ENCODE data around the gene SDK1. TPM values are rescaled to one million over a fixed set of nuclear protein-coding genes. Genes with fewer than 3 reads are reported as not detected.
"Not testable (repeated sequence)": the region's sequence is repeated elsewhere in the genome, so short reads cannot be mapped to it uniquely, and the experiment has no call there.

Gene SDK1
- total RNA-seq, 1 donor from 2014 or later, result 5.4 TPM

- Mint-ChIP-seq H3K36me3 (ENCODE audit: unreplicated experiment) (peaks cover 6% of the 10 kb centered on the region), H3K4me3 (ENCODE audit: unreplicated experiment) (no peak overlapping the region), H3K9me3 (ENCODE audit: unreplicated experiment) (no peaks in the 10 kb centered on the region), H3K4me1 (ENCODE audit: unreplicated experiment) (peaks cover 4% of the 10 kb centered on the region), H3K27ac (ENCODE audit: unreplicated experiment) (no peak overlapping the region), H3K27me3 (ENCODE audit: unreplicated experiment) (no peaks in the 10 kb centered on the region)
- TF ChIP-seq CTCF (IDR thresholded peaks at IDR 0.05), result no peak
- DNase-seq (ENCODE audit: extremely low spot score, unreplicated experiment), result no peak
Observed at GRCh38 chr7:3960942-3961341, 659.9 kb downstream of the SDK1 start.

GRCh38 chr7:3961857-3962503, 660.9 kb downstream of the SDK1 start:
- Mint-ChIP-seq H3K9me3 (ENCODE audit: unreplicated experiment) (no peaks in the 10 kb centered on the region), H3K27me3 (ENCODE audit: unreplicated experiment) (no peaks in the 10 kb centered on the region), H3K4me1 (ENCODE audit: unreplicated experiment) (no peaks in the 10 kb centered on the region), H3K27ac (ENCODE audit: unreplicated experiment) (no peak overlapping the region), H3K4me3 (ENCODE audit: unreplicated experiment) (no peak overlapping the region), H3K36me3 (ENCODE audit: unreplicated experiment) (peaks cover 6% of the 10 kb centered on the region)
- TF ChIP-seq CTCF (IDR thresholded peaks at IDR 0.05), result no peak
- DNase-seq (ENCODE audit: extremely low spot score, unreplicated experiment), result no peak

GRCh38 chr7:3963768-3964167, 662.7 kb downstream of the SDK1 start:
- not testable (repeated sequence) for H3K4me1 Mint-ChIP-seq (ENCODE audit: unreplicated experiment); H3K4me3 Mint-ChIP-seq (ENCODE audit: unreplicated experiment); H3K9me3 Mint-ChIP-seq (ENCODE audit: unreplicated experiment); H3K27me3 Mint-ChIP-seq (ENCODE audit: unreplicated experiment); H3K27ac Mint-ChIP-seq (ENCODE audit: unreplicated experiment); H3K36me3 Mint-ChIP-seq (ENCODE audit: unreplicated experiment); DNase-seq (ENCODE audit: extremely low spot score, unreplicated experiment)

- Mint-ChIP-seq H3K36me3 (ENCODE audit: unreplicated experiment) (peaks cover 5% of the 10 kb centered on the region), H3K27ac (ENCODE audit: unreplicated experiment) (no peak overlapping the region), H3K27me3 (ENCODE audit: unreplicated experiment) (no peaks in the 10 kb centered on the region), H3K4me1 (ENCODE audit: unreplicated experiment) (no peaks in the 10 kb centered on the region), H3K9me3 (ENCODE audit: unreplicated experiment) (no peaks in the 10 kb centered on the region), H3K4me3 (ENCODE audit: unreplicated experiment) (no peak overlapping the region)
- no peak for DNase-seq (ENCODE audit: extremely low spot score, unreplicated experiment)
- no peak for TF ChIP-seq CTCF (IDR thresholded peaks at IDR 0.05)
Observed at GRCh38 chr7:3964980-3965606, 664.0 kb downstream of the SDK1 start.

- Mint-ChIP-seq H3K9me3 (ENCODE audit: unreplicated experiment) (no peaks in the 10 kb centered on the region), H3K36me3 (ENCODE audit: unreplicated experiment) (peaks cover 5% of the 10 kb centered on the region), H3K4me3 (ENCODE audit: unreplicated experiment) (no peak overlapping the region), H3K4me1 (ENCODE audit: unreplicated experiment) (no peaks in the 10 kb centered on the region), H3K27ac (ENCODE audit: unreplicated experiment) (peak overlapping the region; percentile 6), H3K27me3 (ENCODE audit: unreplicated experiment) (no peaks in the 10 kb centered on the region)
- no peak for TF ChIP-seq CTCF (IDR thresholded peaks at IDR 0.05)
- DNase-seq (ENCODE audit: extremely low spot score, unreplicated experiment), result no peak
Observed at GRCh38 chr7:3965794-3966395, 664.8 kb downstream of the SDK1 start.

Measured in osteocyte (in vitro differentiated cells).